Heart left ventricle (tissue), 16 donors: ENCODE data around the gene TRAIP. TPM values are rescaled to one million over a fixed set of nuclear protein-coding genes. Genes with fewer than 3 reads are reported as not detected.

Experiments used
- ATAC-seq, 4 donors: fragments of 200-7000 bp; cut with Tn5 transposase; one replicate each; pipeline ENCODE4 v1.9.1; 2020 to 2022; ENCODE audit warnings: moderate library complexity in 4 of 4, mild to moderate bottlenecking in 3 of 4, moderate number of reproducible peaks in 1 of 4
- DNase-seq, 5 donors: peaks; one replicate each; pipeline ENCODE4 v3.0.0-alpha.2; 2020
- H3K27ac ChIP-seq, 12 donors: fragments of 200-600 bp; sonication (generic) in 4 of 12; one replicate each; pipeline versions ENCODE4 v1.5.0 to v1.8.0; 2016 to 2022; ENCODE audit warnings: mild to moderate bottlenecking in 2 of 12
- H3K27me3 ChIP-seq, 9 donors: fragments of 200-600 bp; sonication (generic) in 2 of 9; one replicate each; pipeline versions ENCODE4 v1.5.1 to v1.8.0; 2016 to 2022; ENCODE audit warnings: mild to moderate bottlenecking in 3 of 9
- H3K36me3 ChIP-seq, 9 donors: fragments of 200-600 bp; sonication (generic) in 2 of 9; one replicate each; pipeline versions ENCODE4 v1.5.0 to v1.8.0; 2018 to 2022; ENCODE audit warnings: mild to moderate bottlenecking in 2 of 9
- H3K4me1 ChIP-seq, 12 donors: fragments of 200-600 bp; sonication (generic) in 4 of 12; one replicate each; pipeline versions ENCODE4 v1.5.0 to v1.8.0; 2016 to 2022; ENCODE audit warnings: mild to moderate bottlenecking in 3 of 12
- H3K4me3 ChIP-seq, 12 donors: fragments of 200-600 bp; sonication (generic) in 4 of 12; one replicate each; pipeline versions ENCODE4 v1.5.0 to v1.8.0; 2017 to 2022; ENCODE audit warnings: mild to moderate bottlenecking in 9 of 12, moderate library complexity in 4 of 12
- H3K9me3 ChIP-seq, 12 donors: fragments of 200-600 bp; sonication (generic) in 4 of 12; one replicate each; pipeline versions ENCODE4 v1.5.0 to v1.8.0; 2016 to 2022; ENCODE audit warnings: mild to moderate bottlenecking in 1 of 12
- POLR2A ChIP-seq, 2 donors: fragments of 450-650 bp; IDR thresholded peaks; one replicate each; pipeline ENCODE4 v1.6.1; 2017; ENCODE audit warnings: antibody characterized with exemption in 2 of 2, mild to moderate bottlenecking in 2 of 2, moderate library complexity in 2 of 2
- WGBS, 4 donors: extraction: QIAGEN DNeasy Blood & Tissue Kit in 2 of 4; methylation state at CpG; one replicate each; pipeline versions ENCODE4 v1.1.5 to v1.1.7; 2013 to 2018; 5-methylcytosine and 5-hydroxymethylcytosine counted together
- intact Hi-C, 10 donors: fragments of 100-400 bp; cut with DNase I; formaldehyde crosslinking; loops; one replicate each; pipeline versions ENCODE4 v1.11.1 to v1.14.2; 2022
- polyA plus RNA-seq, 2 donors: library from polyadenylated mRNA; stranded (reverse); fragments of 200-250 nt; gene quantifications; one replicate each; pipeline ENCODE4 v1.2.3, GENCODE V29; 2013
- total RNA-seq, 9 donors: library from RNA; depleted of rRNA in 2 of 9; stranded (reverse); fragments of >200 nt in 2 of 9; fragmentation: NEBNext Ultra II Directional in 3 of 9; extraction: Animal tissue kit (Norgen Biotek cat#: 25700) in 3 of 9; gene quantifications; one replicate each; pipeline versions ENCODE4 v1.1.0 to v1.2.4, GENCODE V29; 2016 to 2023
- TF ChIP-seq, protein P1 (sequence below), 12 donors: fragments of 200-600 bp; sonication (generic) in 4 of 12; IDR thresholded peaks; one replicate each; pipeline versions ENCODE4 v1.5.0 to v1.8.0; 2018 to 2022; ENCODE audit warnings: antibody characterized with exemption in 12 of 12, mild to moderate bottlenecking in 5 of 12
- donor health status: ischemic (EF 13 %, LVEDD 7.1; RV severe dilation, severe dysfunction).
- donor health status: healthy with polysubstance abuse.
- donor health status: DM: no; HTN: yes; CAD: no.
- donor health status: DM: no; HTN: no; CAD: no.
- donor health status: ischemic (EF 25% LVEDD 6.9; RV normal size, moderate dysfunction).
- donor health status: ischemic (EF 25% LVEDD 5.7; RV mildly dilated, moderate dysfunction).
- donor health status: healthy.
- donor health status: DM: yes; HTN: yes; CAD: no.
- donor health status: ischemic (EF 35%, LVEDD 5.7; RV mildly dilated, moderate dysfunction).
- donor health status: nonischemic (EF 11% LVEDD 7.7; RV severe dilation, severe dysfunction).
- donor health status: DM: yes; HTN: yes; CAD: no.
- donor health status: PGD.
- donor health status: ischemic (EF 29% LVEDD 5.4; RV normal size, mild dysfunction).
- donor health status: nonischemic (EF 23%, LVEDD 6.1; RV moderate dilation, normal function).

The TRAIP gene
- total and polyA plus RNA-seq, 11 donors = 0.37 to 6.3 (median 0.99) TPM; not detected in 1

- peaks cover 0 to 44% (median 27%) of the 10 kb centered on the region in 9 donors for H3K36me3 ChIP-seq
- intact Hi-C loops = no loop called here
- TF ChIP-seq POLR2A (IDR thresholded peaks at IDR 0.05) = no peak
- TF ChIP-seq, protein P1, sequence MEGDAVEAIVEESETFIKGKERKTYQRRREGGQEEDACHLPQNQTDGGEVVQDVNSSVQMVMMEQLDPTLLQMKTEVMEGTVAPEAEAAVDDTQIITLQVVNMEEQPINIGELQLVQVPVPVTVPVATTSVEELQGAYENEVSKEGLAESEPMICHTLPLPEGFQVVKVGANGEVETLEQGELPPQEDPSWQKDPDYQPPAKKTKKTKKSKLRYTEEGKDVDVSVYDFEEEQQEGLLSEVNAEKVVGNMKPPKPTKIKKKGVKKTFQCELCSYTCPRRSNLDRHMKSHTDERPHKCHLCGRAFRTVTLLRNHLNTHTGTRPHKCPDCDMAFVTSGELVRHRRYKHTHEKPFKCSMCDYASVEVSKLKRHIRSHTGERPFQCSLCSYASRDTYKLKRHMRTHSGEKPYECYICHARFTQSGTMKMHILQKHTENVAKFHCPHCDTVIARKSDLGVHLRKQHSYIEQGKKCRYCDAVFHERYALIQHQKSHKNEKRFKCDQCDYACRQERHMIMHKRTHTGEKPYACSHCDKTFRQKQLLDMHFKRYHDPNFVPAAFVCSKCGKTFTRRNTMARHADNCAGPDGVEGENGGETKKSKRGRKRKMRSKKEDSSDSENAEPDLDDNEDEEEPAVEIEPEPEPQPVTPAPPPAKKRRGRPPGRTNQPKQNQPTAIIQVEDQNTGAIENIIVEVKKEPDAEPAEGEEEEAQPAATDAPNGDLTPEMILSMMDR (IDR thresholded peaks at IDR 0.05) = no peak
- DNase-seq = peak in 1 of 5 donors; percentile 50
- H3K4me1 ChIP-seq = peaks cover 8 to 34% (median 22%) of the 10 kb centered on the region in 12 donors
- peak; percentile 28 to 54 (median 44) for ATAC-seq
- 19 to 43% (median 37%) methylated on average over 4 to 9 of the region's 9 CpGs for WGBS, 4 donors
- H3K9me3 ChIP-seq = no peaks in the 10 kb centered on the region
- peak overlapping the region; percentile 71 to 92 (median 82) for H3K27ac ChIP-seq
- H3K27me3 ChIP-seq = no peaks in the 10 kb centered on the region
- H3K4me3 ChIP-seq = peak overlapping the region; percentile 27 to 80 (median 57)
Observed at GRCh38 chr3:49812916-49813496, 43.4 kb downstream of the TRAIP start.

GRCh38 chr3:49807431-49808114, 48.8 kb downstream of the TRAIP start:
- DNase-seq (peak in 3 of 5 donors; percentile 27 to 51 (median 46)), ATAC-seq (no peak)
- no peaks in the 10 kb centered on the region for H3K9me3 ChIP-seq
- peaks cover 0 to 48% (median 27%) of the 10 kb centered on the region in 9 donors for H3K36me3 ChIP-seq
- WGBS, 4 donors = 47 to 64% (median 59%) methylated on average over 12 to 13 of the region's 13 CpGs
- peak overlapping the region in 11 of 12 donors; percentile 42 to 99 (median 98) for H3K27ac ChIP-seq
- TF ChIP-seq, protein P1 (IDR thresholded peaks at IDR 0.05) = no peak
- TF ChIP-seq POLR2A (IDR thresholded peaks at IDR 0.05) = no peak
- intact Hi-C loops = loop anchor here in 1 of 10 donors (5.0 kb wide), 1 partner anchor 120 kb away; the partner anchor contains the start of gene MON1A
- no peak overlapping the region for H3K4me3 ChIP-seq
- H3K4me1 ChIP-seq = peaks cover 27 to 63% (median 53%) of the 10 kb centered on the region in 12 donors
- H3K27me3 ChIP-seq = no peaks in the 10 kb centered on the region

GRCh38 chr3:49806850-49807249, 49.5 kb downstream of the TRAIP start:
- peaks cover 23 to 59% (median 50%) of the 10 kb centered on the region in 12 donors for H3K4me1 ChIP-seq
- peaks cover 0 to 42% (median 27%) of the 10 kb centered on the region in 9 donors for H3K36me3 ChIP-seq

More at GRCh38 chr3:49806850-49807249, 49.5 kb downstream of the TRAIP start:
- H3K9me3 ChIP-seq = no peaks in the 10 kb centered on the region
- TF ChIP-seq, protein P1 (IDR thresholded peaks at IDR 0.05) = no peak
- TF ChIP-seq POLR2A (IDR thresholded peaks at IDR 0.05) = no peak
- peak overlapping the region; percentile 80 to 99 (median 98) for H3K27ac ChIP-seq
- no peak overlapping the region for H3K4me3 ChIP-seq
- H3K27me3 ChIP-seq = no peaks in the 10 kb centered on the region
- intact Hi-C loops = loop anchor here in 1 of 10 donors (5.0 kb wide), 1 partner anchor 120 kb away; the partner anchor contains the start of gene MON1A
- DNase-seq (peak in 1 of 5 donors; percentile 19), ATAC-seq (no peak)
- 50 to 73% (median 64%) methylated on average over 1 to 2 of the region's 2 CpGs for WGBS, 4 donors
